ENCODE data around the gene DNAJB9. TPM values are rescaled to one million over a fixed set of nuclear protein-coding genes. Genes with fewer than 3 reads are reported as not detected.

Gene DNAJB9
- polyA plus RNA-seq, 4 donors, result 45.8 to 52.6 (median 49.9) TPM

- no peak for DNase-seq (ENCODE audit: low read depth in 4 of 4, low spot score in 3 of 4)
Measured at GRCh38 chr7:108565987-108566386, 3.7 kb upstream of the DNAJB9 start.

- DNase-seq (ENCODE audit: low read depth in 4 of 4, low spot score in 3 of 4), result peak in 1 of 4 donors; percentile 23
Measured at GRCh38 chr7:108568801-108569380, 783 bp upstream of the DNAJB9 start.

- peak in 2 of 4 donors; percentile 25 to 37 for DNase-seq (ENCODE audit: low read depth in 4 of 4, low spot score in 3 of 4)
Measured at GRCh38 chr7:108570146-108570755, 577 bp downstream of the DNAJB9 start.

GRCh38 chr7:108572480-108572879 is 2.8 kb downstream of the DNAJB9 start:
- no peak for DNase-seq (ENCODE audit: low read depth in 4 of 4, low spot score in 3 of 4)

- no peak for DNase-seq (ENCODE audit: low read depth in 4 of 4, low spot score in 3 of 4)
Measured at GRCh38 chr7:108575156-108575555, 5.5 kb downstream of the DNAJB9 start.

GRCh38 chr7:108576116-108576515 is 6.4 kb downstream of the DNAJB9 start:
- no peak for DNase-seq (ENCODE audit: low read depth in 4 of 4, low spot score in 3 of 4)

- DNase-seq (ENCODE audit: low read depth in 4 of 4, low spot score in 3 of 4), result no peak
Measured at GRCh38 chr7:108578937-108579336, 9.3 kb downstream of the DNAJB9 start.

GRCh38 chr7:108580298-108580697 is 10.6 kb downstream of the DNAJB9 start:
- DNase-seq (ENCODE audit: low read depth in 4 of 4, low spot score in 3 of 4), result no peak

- peak in 1 of 4 donors; percentile 31 for DNase-seq (ENCODE audit: low read depth in 4 of 4, low spot score in 3 of 4)
Measured at GRCh38 chr7:108581655-108582491, 12.2 kb downstream of the DNAJB9 start.

- DNase-seq (ENCODE audit: low read depth in 4 of 4, low spot score in 3 of 4), result no peak
Measured at GRCh38 chr7:108584211-108584610, 14.5 kb downstream of the DNAJB9 start.

- no peak for DNase-seq (ENCODE audit: low read depth in 4 of 4, low spot score in 3 of 4)
Measured at GRCh38 chr7:108585843-108586242, 16.2 kb downstream of the DNAJB9 start.

GRCh38 chr7:108586274-108586710 is 16.6 kb downstream of the DNAJB9 start:
- no peak for DNase-seq (ENCODE audit: low read depth in 4 of 4, low spot score in 3 of 4)

- no peak for DNase-seq (ENCODE audit: low read depth in 4 of 4, low spot score in 3 of 4)
Measured at GRCh38 chr7:108589199-108589598, 19.5 kb downstream of the DNAJB9 start.

GRCh38 chr7:108589874-108590273 is 20.2 kb downstream of the DNAJB9 start:
- peak in 1 of 4 donors; percentile 38 for DNase-seq (ENCODE audit: low read depth in 4 of 4, low spot score in 3 of 4)

- DNase-seq (ENCODE audit: low read depth in 4 of 4, low spot score in 3 of 4), result no peak
Measured at GRCh38 chr7:108590606-108591005, 20.9 kb downstream of the DNAJB9 start.

- no peak for DNase-seq (ENCODE audit: low read depth in 4 of 4, low spot score in 3 of 4)
Measured at GRCh38 chr7:108592646-108593201, 23.1 kb downstream of the DNAJB9 start.

GRCh38 chr7:108596560-108596959 is 26.9 kb downstream of the DNAJB9 start:
- no peak for DNase-seq (ENCODE audit: low read depth in 4 of 4, low spot score in 3 of 4)

- no peak for DNase-seq (ENCODE audit: low read depth in 4 of 4, low spot score in 3 of 4)
Measured at GRCh38 chr7:108598153-108598552, 28.5 kb downstream of the DNAJB9 start.

GRCh38 chr7:108598914-108599580 is 29.4 kb downstream of the DNAJB9 start:
- DNase-seq (ENCODE audit: low read depth in 4 of 4, low spot score in 3 of 4), result no peak

- no peak for DNase-seq (ENCODE audit: low read depth in 4 of 4, low spot score in 3 of 4)
Measured at GRCh38 chr7:108600399-108600798, 30.7 kb downstream of the DNAJB9 start.
